H9 (cell line): Measurements from ENCODE around the gene MYLK4. TPM values are rescaled to one million over a fixed set of nuclear protein-coding genes. Genes with fewer than 3 reads are reported as not detected.

Experiments
- DNase-seq: peaks from one replicate; pipeline ENCODE4 v3.0.0-alpha.2; 2017
- H2AFZ ChIP-seq: one replicate; pipeline ENCODE4 v1.6.1; 2013; ENCODE audit warnings: mild to moderate bottlenecking, low read length, control low read depth, moderate library complexity
- H2AK5ac ChIP-seq: 2 replicates; pipeline ENCODE4 v1.6.1; 2013; ENCODE audit warnings: low read length, control low read depth, mixed read lengths; ENCODE audit not compliant: insufficient read length
- H2BK120ac ChIP-seq: one replicate; pipeline ENCODE4 v1.6.1; 2013; ENCODE audit warnings: low read depth, mild to moderate bottlenecking, low read length, control low read depth, inconsistent platforms; ENCODE audit not compliant: poor library complexity, severe bottlenecking
- H2BK12ac ChIP-seq: 2 replicates; pipeline ENCODE4 v1.6.1; 2013; ENCODE audit warnings: low read length, control low read depth, mixed read lengths, low read depth; ENCODE audit not compliant: insufficient read length
- H2BK15ac ChIP-seq: 2 replicates; pipeline ENCODE4 v1.6.1; 2013; ENCODE audit warnings: low read depth, low read length, control low read depth
- H2BK20ac ChIP-seq: one replicate; pipeline ENCODE4 v1.6.1; 2013; ENCODE audit warnings: low read depth, mild to moderate bottlenecking, low read length, control low read depth, inconsistent platforms; ENCODE audit not compliant: poor library complexity, severe bottlenecking
- H2BK5ac ChIP-seq: 2 replicates; pipeline ENCODE4 v1.6.1; 2013; ENCODE audit warnings: low read length, control low read depth, mixed read lengths; ENCODE audit not compliant: insufficient read length
- H3K14ac ChIP-seq: 2 replicates; pipeline ENCODE4 v1.6.1; 2013; ENCODE audit warnings: low read length, control low read depth; ENCODE audit not compliant: insufficient read depth
- H3K18ac ChIP-seq: 2 replicates; pipeline ENCODE4 v1.6.1; 2013; ENCODE audit warnings: low read depth, mild to moderate bottlenecking, mixed read lengths, low read length, control low read depth; ENCODE audit not compliant: insufficient read length
- H3K23ac ChIP-seq: 2 replicates; pipeline ENCODE4 v1.6.1; 2013; ENCODE audit warnings: low read length, control low read depth, mixed read lengths, low read depth; ENCODE audit not compliant: insufficient read length
- H3K23me2 ChIP-seq: 2 replicates; pipeline ENCODE4 v1.6.1; 2013; ENCODE audit warnings: low read depth, mild to moderate bottlenecking, mixed read lengths, low read length, control low read depth; ENCODE audit not compliant: insufficient read length, poor library complexity, severe bottlenecking
- H3K27ac ChIP-seq: 2 replicates; pipeline ENCODE4 v1.5.1; 2013; ENCODE audit warnings: low read length, control low read depth, mixed read lengths, low read depth; ENCODE audit not compliant: insufficient read length
- H3K27me3 ChIP-seq: 2 replicates; pipeline ENCODE4 v1.6.1; 2013; ENCODE audit warnings: low read length, control low read depth, inconsistent platforms; ENCODE audit not compliant: insufficient read depth
- H3K4ac ChIP-seq: 2 replicates; pipeline ENCODE4 v1.6.1; 2013; ENCODE audit warnings: low read depth, mild to moderate bottlenecking, control low read depth, inconsistent platforms, low read length, moderate library complexity
- H3K4me1 ChIP-seq: 2 replicates; pipeline ENCODE4 v1.6.1; 2013; ENCODE audit warnings: low read length, control low read depth, inconsistent platforms; ENCODE audit not compliant: insufficient read depth
- H3K4me2 ChIP-seq: 2 replicates; pipeline ENCODE4 v1.6.1; 2013; ENCODE audit warnings: low read length, control low read depth, mixed read lengths; ENCODE audit not compliant: insufficient read length, insufficient read depth
- H3K56ac ChIP-seq: 2 replicates; pipeline ENCODE4 v1.6.1; 2013; ENCODE audit warnings: low read depth, mild to moderate bottlenecking, mixed read lengths, low read length, control low read depth; ENCODE audit not compliant: insufficient read length
- H3K79me1 ChIP-seq: 2 replicates; pipeline ENCODE4 v1.6.1; 2013; ENCODE audit warnings: low read depth, mild to moderate bottlenecking, moderate library complexity, low read length, control low read depth, inconsistent platforms; ENCODE audit not compliant: insufficient read depth, poor library complexity, severe bottlenecking
- H3K79me2 ChIP-seq: 2 replicates; pipeline ENCODE4 v1.6.1; 2013; ENCODE audit warnings: low read length, control low read depth, inconsistent platforms; ENCODE audit not compliant: insufficient read depth
- H3K9ac ChIP-seq: 2 replicates; pipeline ENCODE4 v1.6.1; 2013; ENCODE audit warnings: low read length, control low read depth, mixed read lengths; ENCODE audit not compliant: insufficient read length; ENCODE audit errors: extremely low read depth
- H3K9me3 ChIP-seq: one replicate; pipeline ENCODE4 v1.6.1; 2013; ENCODE audit warnings: low read depth, low read length, inconsistent platforms; ENCODE audit not compliant: control insufficient read depth
- H3T11ph ChIP-seq: one replicate; pipeline ENCODE4 v1.6.1; 2013; ENCODE audit warnings: mild to moderate bottlenecking, low read length, control low read depth, inconsistent platforms
- H4K20me1 ChIP-seq: one replicate; pipeline ENCODE4 v1.6.1; 2013; ENCODE audit not compliant: control insufficient read depth, insufficient read length, insufficient read depth
- H4K5ac ChIP-seq: 2 replicates; pipeline ENCODE4 v1.6.1; 2013; ENCODE audit warnings: low read depth, mild to moderate bottlenecking, mixed read lengths, low read length, control low read depth; ENCODE audit not compliant: insufficient read length
- H4K8ac ChIP-seq: replicated peaks from 2 replicates; pipeline ENCODE4 v1.6.1; 2013; ENCODE audit warnings: low read length, control low read depth, mixed read lengths, low read depth; ENCODE audit not compliant: insufficient read length
- H4K91ac ChIP-seq: 2 replicates; pipeline ENCODE4 v1.6.1; 2013; ENCODE audit warnings: low read depth, mild to moderate bottlenecking, moderate library complexity, mixed read lengths, low read length, control low read depth; ENCODE audit not compliant: insufficient read length
- H3K27ac Mint-ChIP-seq, 3 experiments: 2 replicates in 2 of 3; 3 replicates in 1 of 3; pipeline ENCODE4 v1.8.0; 2020 to 2021; ENCODE audit warnings: mixed read lengths in 3 of 3, mild to moderate bottlenecking in 1 of 3, moderate library complexity in 1 of 3
- H3K27me3 Mint-ChIP-seq: 2 replicates; pipeline ENCODE4 v1.8.0; 2021; ENCODE audit warnings: low read depth, mild to moderate bottlenecking, moderate library complexity, mixed read lengths
- H3K36me3 Mint-ChIP-seq, 3 experiments: 2 replicates in 2 of 3; 3 replicates in 1 of 3; pipeline ENCODE4 v1.8.0; 2020 to 2021; ENCODE audit warnings: low read depth in 3 of 3, mixed read lengths in 3 of 3; ENCODE audit not compliant: insufficient read depth in 1 of 3
- H3K4me1 Mint-ChIP-seq, 2 experiments: 2 replicates each; pipeline ENCODE4 v1.8.0; 2020; ENCODE audit warnings: mixed read lengths in 2 of 2
- H3K4me3 Mint-ChIP-seq, 2 experiments: 2 replicates in 1 of 2; 3 replicates in 1 of 2; pipeline ENCODE4 v1.8.0; 2020 to 2021; ENCODE audit warnings: mild to moderate bottlenecking in 2 of 2, mixed read lengths in 2 of 2, moderate library complexity in 1 of 2
- H3K9me3 Mint-ChIP-seq, 2 experiments: 2 replicates in 1 of 2; 3 replicates in 1 of 2; pipeline ENCODE4 v1.8.0; 2020; ENCODE audit warnings: mild to moderate bottlenecking in 2 of 2, mixed read lengths in 2 of 2, moderate library complexity in 1 of 2
- CTCF ChIP-seq: fragments of 200-600 bp; sonication (generic); conservative IDR thresholded peaks from 3 replicates; pipeline ENCODE4 v1.8.0; 2021; ENCODE audit warnings: antibody characterized with exemption, mild to moderate bottlenecking
- WGBS: extraction: QIAGEN DNeasy Blood & Tissue Kit; methylation state at CpG from one replicate; pipeline ENCODE4 v1.1.7; 2013; ENCODE audit warnings: missing lambda C conversion rate, low lambda C conversion rate, mixed read lengths; ENCODE audit not compliant: insufficient read length; ENCODE audit errors: extremely low coverage; 5-methylcytosine and 5-hydroxymethylcytosine counted together
- total RNA-seq: library from RNA; stranded (reverse); gene quantifications from 2 replicates; pipeline ENCODE4 v1.2.1, GENCODE V29; 2021

Gene MYLK4
- total RNA-seq, 1 experiment from 2014 or later, result 0.28 TPM

DNA sequence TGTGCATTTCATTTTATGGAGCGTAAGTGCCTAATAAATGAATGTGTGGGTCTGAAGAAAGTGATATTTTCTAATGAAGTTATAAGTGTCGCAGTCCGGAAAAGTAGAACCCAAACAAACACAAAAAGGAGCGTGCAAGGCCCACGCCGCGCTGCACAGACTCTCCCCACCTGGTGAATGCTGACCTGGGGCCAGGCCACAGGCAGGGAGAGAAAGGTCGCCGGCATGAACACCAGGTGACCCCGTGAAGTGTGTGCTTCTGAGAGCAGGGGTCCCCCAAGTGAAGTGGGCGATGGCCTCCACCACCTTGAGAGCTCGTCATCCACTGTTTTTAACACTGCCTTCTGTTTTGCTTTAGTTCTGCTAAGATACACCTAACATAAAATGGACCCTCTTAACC is 114.8 kb downstream of the MYLK4 start:
- H2BK20ac ChIP-seq, result no peak overlapping the region
- H3K36me3 Mint-ChIP-seq, result peaks cover 6 to 17% (median 7%) of the 10 kb centered on the region in 3 experiments; a peak in 5 of 7 replicates

More for the DNA sequence above, 114.8 kb downstream of the MYLK4 start:
- no peak overlapping the region for H3K27ac ChIP-seq
- H3T11ph ChIP-seq, result no peak overlapping the region
- no peak overlapping the region for H4K8ac ChIP-seq
- no CpG with 5 or more reads among the region's 12 CpGs for WGBS
- no peak overlapping the region for H2AFZ ChIP-seq
- H3K56ac ChIP-seq, result no peak overlapping the region
- H3K27ac Mint-ChIP-seq, result no peak overlapping the region
- no peak overlapping the region for H2AK5ac ChIP-seq
- no peak overlapping the region for H2BK15ac ChIP-seq
- H3K18ac ChIP-seq, result no peak overlapping the region
- H3K27me3 ChIP-seq, result no peaks in the 10 kb centered on the region; the same call in 1 of the 2 replicates
- peaks cover 33 to 35% of the 10 kb centered on the region in 2 experiments for H3K4me1 Mint-ChIP-seq
- H3K79me2 ChIP-seq, result no peaks in the 10 kb centered on the region
- no peaks in the 10 kb centered on the region; a peak in 1 of 5 replicates for H3K9me3 Mint-ChIP-seq
- no peaks in the 10 kb centered on the region for H3K9me3 ChIP-seq
- no peak overlapping the region for H3K14ac ChIP-seq
- no peak overlapping the region for H4K5ac ChIP-seq
- H3K23ac ChIP-seq, result no peak overlapping the region
- no peaks in the 10 kb centered on the region for H3K23me2 ChIP-seq
- TF ChIP-seq CTCF, result no peak
- H2BK5ac ChIP-seq, result no peak overlapping the region
- no peak overlapping the region for H2BK12ac ChIP-seq
- H3K27me3 Mint-ChIP-seq, result peaks cover 30% of the 10 kb centered on the region
- H3K9ac ChIP-seq, result no peak overlapping the region
- DNase-seq, result no peak
- H3K4me1 ChIP-seq, result no peaks in the 10 kb centered on the region; the same call in 1 of the 2 replicates
- no peaks in the 10 kb centered on the region for H4K20me1 ChIP-seq
- no peak overlapping the region for H4K91ac ChIP-seq
- no peak overlapping the region for H2BK120ac ChIP-seq
- no peak overlapping the region for H3K4me3 Mint-ChIP-seq
- no peak overlapping the region for H3K4me2 ChIP-seq
- H3K4ac ChIP-seq, result no peak overlapping the region
- no peaks in the 10 kb centered on the region for H3K79me1 ChIP-seq
